Stromal cell of bone marrow (primary cell): ENCODE results near the gene AP3S1.

Experiments
- DNase-seq: peaks from one replicate; pipeline ENCODE4 v3.0.0-alpha.2; 2012; ENCODE audit warnings: low read depth

Gene AP3S1

DNA sequence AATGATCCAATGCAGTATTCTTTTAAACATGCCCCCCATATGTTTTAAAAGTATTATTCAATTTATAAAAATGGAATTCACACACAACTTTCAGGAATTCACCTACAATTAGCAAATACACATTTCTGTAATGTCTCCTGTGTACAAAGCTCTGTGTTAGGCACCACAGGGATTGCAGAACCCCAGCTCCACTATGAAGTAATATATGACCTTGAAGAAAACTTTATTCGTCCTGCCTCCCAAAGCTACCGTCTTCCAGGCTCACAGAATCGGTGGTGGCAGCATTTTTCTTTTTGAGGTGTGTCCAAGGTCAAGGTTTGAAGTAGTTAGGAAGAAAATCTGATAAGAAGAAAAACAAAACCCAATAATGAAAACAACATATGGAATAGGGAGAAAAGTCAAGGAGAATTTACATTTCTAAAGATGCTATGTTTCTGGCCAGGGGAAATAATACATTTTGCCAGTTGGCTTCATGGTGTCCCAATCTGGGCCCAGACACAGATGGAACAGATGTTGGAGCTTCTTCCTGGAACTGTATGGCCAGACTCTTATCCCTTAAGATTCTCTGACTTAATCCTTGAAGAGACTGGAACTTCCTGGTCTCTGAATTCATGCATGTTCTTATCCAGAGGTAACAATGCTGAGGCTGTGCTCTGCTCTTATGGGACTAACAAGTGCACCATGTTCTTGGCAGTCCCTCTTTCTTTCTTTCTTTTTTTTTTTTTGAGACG, 98.5 kb downstream of the AP3S1 start:
- DNase-seq = no peak

DNA sequence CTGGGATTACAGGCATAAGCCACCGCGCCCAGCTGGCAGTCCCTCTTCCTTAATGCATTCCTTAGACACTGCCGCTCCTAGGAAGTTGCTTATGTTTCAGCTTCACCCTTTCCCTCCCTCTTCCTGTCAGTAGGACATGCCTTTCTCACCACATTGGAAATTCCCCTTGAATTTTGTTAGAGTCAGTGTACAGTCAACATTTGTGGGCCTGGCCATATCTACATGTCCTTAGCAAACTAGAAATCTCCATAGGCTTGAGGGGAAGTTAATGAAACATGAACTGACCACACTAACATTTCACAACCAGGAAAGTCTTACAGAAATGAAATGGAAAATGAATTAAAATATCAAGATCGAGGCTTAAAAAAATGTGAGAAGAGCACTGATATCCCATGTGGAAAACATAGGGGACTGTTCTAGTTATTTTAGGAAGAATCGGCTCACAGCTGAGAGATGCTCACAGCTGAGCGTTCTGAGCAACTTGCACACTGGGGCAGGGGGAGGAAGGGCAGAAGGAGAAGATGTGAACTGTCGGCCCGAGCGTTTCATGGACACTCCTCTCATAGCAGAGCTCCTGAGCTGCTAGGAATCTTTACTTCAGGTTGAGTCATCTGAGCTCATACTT, 99.4 kb downstream of the AP3S1 start:
- peak; percentile 97 for DNase-seq

DNA sequence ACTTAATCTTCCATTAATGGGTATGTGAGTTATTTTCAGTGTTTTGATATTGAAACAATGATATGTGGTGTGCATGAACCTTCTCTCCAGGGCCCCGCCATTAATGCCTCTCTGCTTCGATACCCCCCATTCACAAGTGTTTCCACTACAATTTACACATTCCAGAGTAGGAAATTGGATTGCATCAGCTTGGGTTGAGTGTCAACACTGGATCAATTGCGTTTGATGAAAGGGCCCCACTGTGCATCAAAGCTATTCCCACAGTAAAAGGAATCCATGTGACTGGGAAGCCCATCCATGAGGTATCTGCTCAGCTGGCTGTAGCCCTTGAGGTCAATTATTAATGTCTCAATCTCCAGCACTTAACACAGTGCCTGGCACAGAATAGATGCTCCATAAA, 102.8 kb downstream of the AP3S1 start:
- no peak for DNase-seq

DNA sequence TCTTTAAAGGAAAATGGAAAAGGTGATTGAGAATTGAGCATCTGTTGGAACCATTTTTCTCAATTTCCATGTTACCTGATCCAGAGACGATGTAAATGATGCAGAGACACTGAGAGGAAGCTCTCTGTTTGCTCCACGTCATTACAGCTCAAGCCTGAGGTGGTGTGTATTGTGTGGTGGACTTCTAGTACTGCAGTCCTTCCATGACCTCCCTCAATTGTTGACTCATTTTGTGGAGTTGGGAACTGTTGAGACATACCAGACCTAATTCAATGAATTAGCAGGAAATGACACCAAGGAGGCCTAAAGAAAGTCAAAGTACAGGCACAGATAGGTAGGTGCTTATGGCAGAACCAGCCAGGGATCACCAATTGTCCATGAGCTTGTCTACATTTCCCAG, 104.9 kb downstream of the AP3S1 start:
- DNase-seq = no peak

DNA sequence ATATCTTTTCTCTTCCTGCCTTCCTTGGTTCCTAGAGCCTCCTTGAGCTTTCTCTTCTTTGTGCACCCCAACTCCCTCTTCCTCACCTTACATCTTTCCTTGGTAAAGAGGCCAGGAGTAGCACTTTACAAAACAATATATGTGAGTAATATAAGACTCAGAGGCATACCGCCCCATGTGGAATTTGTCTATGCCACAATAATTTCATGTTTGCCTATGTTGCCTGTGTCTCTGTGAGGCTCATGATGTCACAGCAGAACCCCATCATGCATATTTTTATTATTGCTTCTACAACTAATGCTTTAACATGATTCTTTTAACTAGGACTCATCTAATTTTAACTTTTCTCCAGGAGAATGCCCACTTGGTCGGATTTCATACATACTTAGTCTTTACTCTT, 105.5 kb downstream of the AP3S1 start:
- DNase-seq = peak; percentile 21

DNA sequence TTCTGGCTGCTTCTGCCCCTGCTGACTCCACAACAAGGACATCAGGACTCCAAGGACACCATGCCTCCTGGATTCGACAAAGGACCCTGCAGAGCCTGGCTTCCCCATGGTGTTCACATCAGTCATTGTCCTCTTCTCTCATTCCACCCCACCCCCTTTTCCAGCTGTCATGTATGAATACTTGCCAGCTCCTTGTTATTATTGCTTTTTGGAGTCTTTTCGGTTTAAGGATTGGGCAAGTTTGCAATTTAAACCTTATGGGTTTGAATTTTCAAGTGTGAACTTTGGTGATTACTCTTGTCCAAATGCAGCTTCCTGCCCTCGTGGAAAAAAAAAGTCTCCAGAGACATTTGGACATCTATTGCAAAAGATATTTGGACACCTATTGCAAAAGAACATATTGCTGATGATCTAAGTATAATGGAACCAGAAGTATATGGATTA, 106.4 kb downstream of the AP3S1 start:
- peak; percentile 59 for DNase-seq

DNA sequence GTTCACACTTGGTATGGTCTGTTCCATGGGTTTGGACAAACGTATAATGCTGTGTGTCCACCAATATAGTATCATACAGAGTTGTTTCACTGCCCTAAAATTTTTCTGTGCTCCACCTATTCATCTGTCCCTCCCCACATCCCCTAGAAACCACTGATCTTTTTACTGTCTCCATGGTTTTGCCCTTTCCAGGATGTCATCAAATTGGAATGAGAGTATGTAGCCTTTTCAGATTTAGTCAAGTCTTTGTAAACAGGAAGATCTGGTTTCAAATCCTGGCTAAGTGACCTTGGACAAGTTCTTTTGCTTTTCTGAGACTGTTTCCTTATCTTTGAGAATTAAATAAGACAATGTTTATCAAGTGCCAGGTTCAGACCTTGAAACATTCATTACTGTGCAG, 107.4 kb downstream of the AP3S1 start:
- DNase-seq = no peak

DNA sequence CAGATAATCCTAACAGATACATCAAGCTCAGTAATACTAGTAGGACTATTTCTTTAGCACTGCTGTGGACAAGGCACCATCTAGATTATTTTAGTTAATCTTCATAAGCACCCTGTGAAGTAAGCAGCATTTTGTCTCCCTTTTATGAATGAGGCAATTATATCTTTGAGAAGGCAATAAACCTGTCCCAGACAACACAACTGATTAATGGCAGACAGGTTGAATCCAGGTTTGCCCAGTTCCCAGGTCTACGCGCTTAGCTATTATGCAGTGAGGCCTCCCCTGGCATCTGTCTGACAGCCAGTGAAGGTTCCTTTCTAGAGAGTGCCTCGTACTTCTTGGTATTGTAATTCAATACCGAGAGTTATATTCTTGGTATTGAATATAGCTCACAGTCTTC, 110.9 kb downstream of the AP3S1 start:
- DNase-seq = no peak

DNA sequence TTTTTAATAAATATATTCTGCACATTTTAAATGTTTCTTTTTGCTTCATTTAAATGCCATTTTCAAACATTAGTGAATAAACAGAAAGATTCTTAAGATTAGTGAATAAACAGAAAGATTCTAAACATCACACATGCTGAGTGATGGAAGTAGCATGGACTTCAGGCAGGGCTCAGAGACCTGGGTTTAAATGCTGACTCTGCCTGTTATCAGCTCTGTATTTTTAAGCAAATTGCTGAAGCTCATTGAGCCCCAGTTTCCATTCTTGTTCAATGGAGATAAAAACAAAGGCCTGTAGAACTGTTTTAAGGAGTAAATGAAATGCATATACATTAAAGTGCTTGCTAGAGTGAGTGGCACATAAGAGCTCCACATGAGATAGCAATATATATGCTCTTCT, 112.4 kb downstream of the AP3S1 start:
- DNase-seq = no peak

DNA sequence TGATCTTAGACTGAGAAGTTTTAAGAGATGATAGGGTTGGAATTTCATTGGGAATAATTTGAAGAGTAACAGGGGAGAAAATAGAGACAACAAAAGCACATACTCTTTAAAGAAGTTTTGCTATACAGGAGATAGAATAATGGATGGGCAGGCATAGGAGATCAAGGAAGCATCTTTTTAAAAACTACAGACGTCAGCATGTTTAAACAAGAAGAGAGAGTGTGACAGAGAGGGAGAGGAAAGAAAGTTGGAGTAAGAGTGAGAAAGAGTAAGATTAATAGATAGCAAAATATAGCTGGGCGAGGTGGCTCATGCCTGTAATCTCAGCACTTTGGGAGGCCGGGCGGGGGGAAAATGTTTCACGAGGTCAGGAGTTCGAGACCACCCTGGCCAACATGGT, 115.2 kb downstream of the AP3S1 start:
- no peak for DNase-seq

DNA sequence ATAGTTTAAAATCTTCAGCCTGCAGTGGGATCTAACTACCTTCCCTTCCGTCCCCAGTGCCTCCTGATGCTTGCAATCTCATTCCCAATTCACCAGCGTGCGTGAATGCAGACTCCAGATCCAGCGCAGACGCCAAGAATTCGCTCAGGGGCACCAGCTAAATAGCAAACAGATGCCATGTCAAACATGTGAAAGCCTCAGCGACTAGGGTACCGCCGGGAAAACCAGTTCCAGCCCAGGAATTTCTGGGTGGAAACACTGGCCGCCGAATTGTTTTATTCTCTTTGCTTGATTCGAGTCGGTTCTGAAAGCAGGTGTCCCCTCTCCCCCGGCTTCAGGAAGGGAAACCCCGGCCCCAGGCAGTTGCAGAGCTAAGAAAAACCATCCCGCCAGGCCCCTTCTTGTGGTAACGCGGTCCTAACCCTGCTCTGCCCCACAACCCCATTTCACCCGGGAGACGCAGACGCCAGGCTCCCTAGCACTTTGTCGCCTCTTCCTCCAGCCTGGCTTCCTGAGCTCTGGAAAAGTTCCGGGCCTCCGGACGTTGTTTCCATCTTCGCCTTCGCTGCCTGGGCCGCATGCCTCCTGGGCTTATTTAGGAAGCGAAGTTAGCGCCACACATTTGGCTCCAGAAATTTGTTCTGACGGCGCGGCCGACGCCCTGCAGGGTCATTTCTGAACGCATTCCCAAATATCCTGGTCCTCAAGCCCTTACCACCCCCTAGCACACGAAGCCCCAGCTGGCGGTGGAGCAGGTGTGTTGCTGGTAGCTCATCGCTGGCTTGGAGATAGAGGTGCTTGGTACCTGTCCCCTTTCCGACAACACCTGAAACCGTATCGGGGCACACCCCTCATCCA, 119.9 kb downstream of the AP3S1 start:
- DNase-seq = no peak

DNA sequence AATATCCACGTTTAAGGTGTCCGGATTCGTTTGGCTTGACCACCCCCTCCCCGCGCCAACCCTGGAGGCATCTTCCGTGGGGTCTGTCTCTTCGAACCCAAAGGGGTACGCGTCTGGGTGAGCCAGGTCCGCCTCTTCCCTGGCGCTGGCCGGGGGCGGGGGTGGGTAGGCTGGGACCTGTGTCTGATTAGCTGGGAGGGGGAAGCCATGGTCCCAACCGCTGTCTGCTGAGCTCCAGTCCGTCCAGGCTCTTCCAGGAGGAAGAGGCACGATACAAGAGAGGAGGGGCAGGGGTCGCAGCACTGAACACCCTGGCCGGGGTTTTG, 120.5 kb downstream of the AP3S1 start, which contains the start of gene LVRN:
TSS of gene LVRN (plus strand) at position 237 of the 326 bp plus-strand sequence. CDS start 143 bp downstream, outside the sequence.
- no peak for DNase-seq

DNA sequence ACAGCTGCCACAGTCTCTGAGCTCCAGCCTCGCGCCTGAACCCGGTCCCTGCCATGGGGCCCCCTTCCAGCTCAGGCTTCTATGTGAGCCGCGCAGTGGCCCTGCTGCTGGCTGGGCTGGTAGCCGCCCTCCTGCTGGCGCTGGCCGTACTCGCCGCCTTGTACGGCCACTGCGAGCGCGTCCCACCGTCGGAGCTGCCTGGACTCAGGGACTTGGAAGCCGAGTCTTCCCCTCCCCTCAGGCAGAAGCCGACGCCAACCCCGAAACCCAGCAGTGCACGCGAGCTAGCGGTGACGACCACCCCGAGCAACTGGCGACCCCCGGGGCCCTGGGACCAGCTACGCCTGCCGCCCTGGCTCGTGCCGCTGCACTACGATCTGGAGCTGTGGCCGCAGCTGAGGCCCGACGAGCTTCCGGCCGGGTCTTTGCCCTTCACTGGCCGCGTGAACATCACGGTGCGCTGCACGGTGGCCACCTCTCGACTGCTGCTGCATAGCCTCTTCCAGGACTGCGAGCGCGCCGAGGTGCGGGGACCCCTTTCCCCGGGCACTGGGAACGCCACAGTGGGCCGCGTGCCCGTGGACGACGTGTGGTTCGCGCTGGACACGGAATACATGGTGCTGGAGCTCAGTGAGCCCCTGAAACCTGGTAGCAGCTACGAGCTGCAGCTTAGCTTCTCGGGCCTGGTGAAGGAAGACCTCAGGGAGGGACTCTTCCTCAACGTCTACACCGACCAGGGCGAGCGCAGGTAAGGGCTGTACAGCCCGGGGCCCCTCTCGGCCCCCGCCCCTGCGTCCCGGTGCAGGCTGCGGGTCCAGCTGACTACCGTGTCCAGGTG, 121.0 kb downstream of the AP3S1 start:
- no peak for DNase-seq

DNA sequence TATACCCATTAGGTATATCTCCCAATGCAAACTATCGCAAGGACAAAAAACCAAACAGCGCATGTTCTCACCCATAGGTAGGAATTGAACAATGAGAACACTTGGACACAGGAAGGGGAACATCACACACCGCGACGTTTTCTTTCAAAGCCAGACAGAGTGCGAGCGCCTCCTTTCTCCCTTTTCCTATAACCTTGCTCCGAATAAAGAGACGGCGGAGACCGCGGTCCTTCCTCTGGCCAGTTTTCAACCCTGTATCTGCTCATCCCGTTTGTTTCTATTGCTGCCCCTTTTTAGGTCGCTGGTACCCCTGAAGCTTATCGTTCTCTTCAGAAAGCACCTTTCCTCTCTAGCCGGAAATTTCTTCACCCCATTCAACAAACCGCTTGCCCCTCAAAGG, 121.8 kb downstream of the AP3S1 start:
- no peak for DNase-seq
